CD4-positive, alpha-beta T cell (primary cell): ENCODE data around the gene CACNA2D3. TPM values are rescaled to one million over a fixed set of nuclear protein-coding genes. Genes with fewer than 3 reads are reported as not detected.

ENCODE experiments used
- ATAC-seq: fragments of 200-7000 bp; cut with Tn5 transposase; one replicate; pipeline ENCODE4 v1.10.0; 2022; ENCODE audit warnings: mild to moderate bottlenecking; ENCODE audit not compliant: poor library complexity
- CTCF ChIA-PET: fragments of 350-600 bp; sonication (Branson Sonifier 250); formaldehyde crosslinking; loops from one replicate; lab custom pipeline; 2021; ENCODE audit warnings: antibody characterized with exemption, inconsistent platforms; lab: Charles Lee
- POLR2A ChIA-PET: fragments of 350-600 bp; sonication (Branson Sonifier 250); formaldehyde crosslinking; loops from one replicate; lab custom pipeline; 2021; ENCODE audit warnings: antibody characterized with exemption, inconsistent platforms; lab: Charles Lee
- DNase-seq, 14 experiments: peaks; one replicate each; pipeline ENCODE4 v3.0.0-alpha.2; 2013 to 2020; ENCODE audit warnings: mixed read lengths in 2 of 14
- H3K27ac ChIP-seq, 2 donors: one replicate each; pipeline versions ENCODE4 v1.5.1 to v1.7.0; 2013; ENCODE audit warnings: low read length in 2 of 2, low read depth in 1 of 2, mild to moderate bottlenecking in 1 of 2
- H3K27me3 ChIP-seq, 2 experiments: 1 replicate in 1 of 2; 2 replicates in 1 of 2; pipeline versions ENCODE4 v1.6.1 to v1.7.0; 2013; ENCODE audit warnings: low read length in 2 of 2, control low read depth in 1 of 2, mild to moderate bottlenecking in 1 of 2, moderate library complexity in 1 of 2; ENCODE audit not compliant: insufficient read depth in 2 of 2, control insufficient read depth in 1 of 2
- H3K36me3 ChIP-seq: one replicate; pipeline ENCODE4 v1.6.1; 2013; ENCODE audit warnings: low read length, control low read depth; ENCODE audit not compliant: insufficient read depth
- H3K4me1 ChIP-seq: one replicate; pipeline ENCODE4 v1.6.1; 2013; ENCODE audit warnings: low read length, control low read depth; ENCODE audit not compliant: insufficient read depth
- H3K4me3 ChIP-seq: one replicate; pipeline ENCODE4 v1.5.1; 2013; ENCODE audit warnings: mild to moderate bottlenecking, low read length, moderate library complexity
- H3K9me3 ChIP-seq, 2 experiments: 1 replicate in 1 of 2; 2 replicates in 1 of 2; pipeline versions ENCODE4 v1.6.1 to v1.7.0; 2013; ENCODE audit warnings: low read length in 2 of 2, mild to moderate bottlenecking in 2 of 2, control low read depth in 1 of 2, moderate library complexity in 1 of 2; ENCODE audit not compliant: control insufficient read depth in 1 of 2, insufficient read depth in 1 of 2
- H3K27ac Mint-ChIP-seq: one replicate; pipeline ENCODE4 v1.8.0; 2020; ENCODE audit warnings: mixed read lengths
- H3K27me3 Mint-ChIP-seq: one replicate; pipeline ENCODE4 v1.8.0; 2021; ENCODE audit warnings: mixed read lengths
- H3K36me3 Mint-ChIP-seq: one replicate; pipeline ENCODE4 v1.8.0; 2021; ENCODE audit warnings: low read depth, mixed read lengths
- H3K4me1 Mint-ChIP-seq: one replicate; pipeline ENCODE4 v1.8.0; 2021; ENCODE audit warnings: low read depth, mixed read lengths
- H3K4me3 Mint-ChIP-seq: one replicate; pipeline ENCODE4 v1.8.0; 2020; ENCODE audit warnings: mild to moderate bottlenecking, mixed read lengths
- H3K9me3 Mint-ChIP-seq: one replicate; pipeline ENCODE4 v1.8.0; 2020; ENCODE audit warnings: mixed read lengths
- CTCF ChIP-seq: fragments of 200-600 bp; IDR thresholded peaks from one replicate; pipeline ENCODE4 v1.8.0; 2022; ENCODE audit warnings: antibody characterized with exemption, mild to moderate bottlenecking
- intact Hi-C, 2 experiments: fragments of 100-400 bp; cut with DNase I in 1 of 2; cut with micrococcal nuclease in 1 of 2; formaldehyde crosslinking; loops; one replicate each; pipeline versions ENCODE4 v1.15.1 to v1.9.0; 2023 to 2025; cut with DNase I, micrococcal nuclease
- total RNA-seq, 174 experiments: library from RNA in 2 of 174; stranded (reverse) in 2 of 174; gene quantifications; one replicate each; pipeline ENCODE4 v1.2.3 and lab custom pipeline; 2021 to 2026

Gene CACNA2D3
- total RNA-seq, 2 experiments from 2014 or later: 0.08 TPM; not detected in 1

- Histone ChIP-seq H3K27ac (no peak overlapping the region), H3K4me3 (no peak overlapping the region), H3K4me1 (no peaks in the 10 kb centered on the region), H3K36me3 (no peaks in the 10 kb centered on the region), H3K9me3 (no peaks in the 10 kb centered on the region), H3K27me3 (no peaks in the 10 kb centered on the region)
- H3K4me3 Mint-ChIP-seq: no peak overlapping the region
- intact Hi-C loops: no loop called here
- TF ChIP-seq CTCF: no peak
- CTCF ChIA-PET: no interaction called here
- ATAC-seq: no peak
- peaks cover 7% of the 10 kb centered on the region for H3K27me3 Mint-ChIP-seq
- POLR2A ChIA-PET: no interaction called here
- no peak for DNase-seq
- no peaks in the 10 kb centered on the region for H3K36me3 Mint-ChIP-seq
- no peaks in the 10 kb centered on the region for H3K9me3 Mint-ChIP-seq
- H3K27ac Mint-ChIP-seq: no peak overlapping the region
- no peaks in the 10 kb centered on the region for H3K4me1 Mint-ChIP-seq
Observed at GRCh38 chr3:54349691-54350090, 227.3 kb downstream of the CACNA2D3 start.

GRCh38 chr3:54353546-54353945 is 231.2 kb downstream of the CACNA2D3 start:
- no peak overlapping the region for H3K4me3 ChIP-seq
- Mint-ChIP-seq H3K27ac (no peak overlapping the region), H3K4me3 (no peak overlapping the region), H3K27me3 (peaks cover 5% of the 10 kb centered on the region), H3K4me1 (no peaks in the 10 kb centered on the region), H3K36me3 (no peaks in the 10 kb centered on the region), H3K9me3 (no peaks in the 10 kb centered on the region)
- DNase-seq: no peak
- TF ChIP-seq CTCF: no peak
- no peaks in the 10 kb centered on the region for H3K27me3 ChIP-seq
- no peak for ATAC-seq
- H3K9me3 ChIP-seq: no peaks in the 10 kb centered on the region
- ChIA-PET CTCF (no interaction called here), POLR2A (no interaction called here)
- no peaks in the 10 kb centered on the region for H3K36me3 ChIP-seq
- intact Hi-C loops: no loop called here
- no peak overlapping the region for H3K27ac ChIP-seq
- no peaks in the 10 kb centered on the region for H3K4me1 ChIP-seq

- Mint-ChIP-seq H3K4me1 (no peaks in the 10 kb centered on the region), H3K27ac (no peak overlapping the region), H3K4me3 (no peak overlapping the region), H3K27me3 (peaks cover 5% of the 10 kb centered on the region), H3K9me3 (no peaks in the 10 kb centered on the region), H3K36me3 (no peaks in the 10 kb centered on the region)
- H3K27me3 ChIP-seq: no peaks in the 10 kb centered on the region
- H3K4me3 ChIP-seq: no peak overlapping the region
- ATAC-seq: no peak
- no peak for DNase-seq
- H3K4me1 ChIP-seq: no peaks in the 10 kb centered on the region
- no peak overlapping the region for H3K27ac ChIP-seq
- no peaks in the 10 kb centered on the region for H3K36me3 ChIP-seq
- TF ChIP-seq CTCF: no peak
- ChIA-PET POLR2A (no interaction called here), CTCF (no interaction called here)
- H3K9me3 ChIP-seq: no peaks in the 10 kb centered on the region
- intact Hi-C loops: no loop called here
Observed at GRCh38 chr3:54353946-54354345, 231.6 kb downstream of the CACNA2D3 start.
